H9 (cell line): ENCODE measurements around the gene ACSF3. TPM values are rescaled to one million over a fixed set of nuclear protein-coding genes. Genes with fewer than 3 reads are reported as not detected.

Source experiments
- DNase-seq: peaks from one replicate; pipeline ENCODE4 v3.0.0-alpha.2; 2017
- H2AFZ ChIP-seq: one replicate; pipeline ENCODE4 v1.6.1; 2013; ENCODE audit warnings: mild to moderate bottlenecking, low read length, control low read depth, moderate library complexity
- H2AK5ac ChIP-seq: 2 replicates; pipeline ENCODE4 v1.6.1; 2013; ENCODE audit warnings: low read length, control low read depth, mixed read lengths; ENCODE audit not compliant: insufficient read length
- H2BK120ac ChIP-seq: one replicate; pipeline ENCODE4 v1.6.1; 2013; ENCODE audit warnings: low read depth, mild to moderate bottlenecking, low read length, control low read depth, inconsistent platforms; ENCODE audit not compliant: poor library complexity, severe bottlenecking
- H2BK12ac ChIP-seq: 2 replicates; pipeline ENCODE4 v1.6.1; 2013; ENCODE audit warnings: low read length, control low read depth, mixed read lengths, low read depth; ENCODE audit not compliant: insufficient read length
- H2BK15ac ChIP-seq: 2 replicates; pipeline ENCODE4 v1.6.1; 2013; ENCODE audit warnings: low read depth, low read length, control low read depth
- H2BK20ac ChIP-seq: one replicate; pipeline ENCODE4 v1.6.1; 2013; ENCODE audit warnings: low read depth, mild to moderate bottlenecking, low read length, control low read depth, inconsistent platforms; ENCODE audit not compliant: poor library complexity, severe bottlenecking
- H2BK5ac ChIP-seq: 2 replicates; pipeline ENCODE4 v1.6.1; 2013; ENCODE audit warnings: low read length, control low read depth, mixed read lengths; ENCODE audit not compliant: insufficient read length
- H3K14ac ChIP-seq: 2 replicates; pipeline ENCODE4 v1.6.1; 2013; ENCODE audit warnings: low read length, control low read depth; ENCODE audit not compliant: insufficient read depth
- H3K18ac ChIP-seq: 2 replicates; pipeline ENCODE4 v1.6.1; 2013; ENCODE audit warnings: low read depth, mild to moderate bottlenecking, mixed read lengths, low read length, control low read depth; ENCODE audit not compliant: insufficient read length
- H3K23ac ChIP-seq: 2 replicates; pipeline ENCODE4 v1.6.1; 2013; ENCODE audit warnings: low read length, control low read depth, mixed read lengths, low read depth; ENCODE audit not compliant: insufficient read length
- H3K23me2 ChIP-seq: 2 replicates; pipeline ENCODE4 v1.6.1; 2013; ENCODE audit warnings: low read depth, mild to moderate bottlenecking, mixed read lengths, low read length, control low read depth; ENCODE audit not compliant: insufficient read length, poor library complexity, severe bottlenecking
- H3K27ac ChIP-seq: 2 replicates; pipeline ENCODE4 v1.5.1; 2013; ENCODE audit warnings: low read length, control low read depth, mixed read lengths, low read depth; ENCODE audit not compliant: insufficient read length
- H3K27me3 ChIP-seq: 2 replicates; pipeline ENCODE4 v1.6.1; 2013; ENCODE audit warnings: low read length, control low read depth, inconsistent platforms; ENCODE audit not compliant: insufficient read depth
- H3K4ac ChIP-seq: 2 replicates; pipeline ENCODE4 v1.6.1; 2013; ENCODE audit warnings: low read depth, mild to moderate bottlenecking, control low read depth, inconsistent platforms, low read length, moderate library complexity
- H3K4me1 ChIP-seq: 2 replicates; pipeline ENCODE4 v1.6.1; 2013; ENCODE audit warnings: low read length, control low read depth, inconsistent platforms; ENCODE audit not compliant: insufficient read depth
- H3K4me2 ChIP-seq: 2 replicates; pipeline ENCODE4 v1.6.1; 2013; ENCODE audit warnings: low read length, control low read depth, mixed read lengths; ENCODE audit not compliant: insufficient read length, insufficient read depth
- H3K56ac ChIP-seq: 2 replicates; pipeline ENCODE4 v1.6.1; 2013; ENCODE audit warnings: low read depth, mild to moderate bottlenecking, mixed read lengths, low read length, control low read depth; ENCODE audit not compliant: insufficient read length
- H3K79me1 ChIP-seq: 2 replicates; pipeline ENCODE4 v1.6.1; 2013; ENCODE audit warnings: low read depth, mild to moderate bottlenecking, moderate library complexity, low read length, control low read depth, inconsistent platforms; ENCODE audit not compliant: insufficient read depth, poor library complexity, severe bottlenecking
- H3K79me2 ChIP-seq: 2 replicates; pipeline ENCODE4 v1.6.1; 2013; ENCODE audit warnings: low read length, control low read depth, inconsistent platforms; ENCODE audit not compliant: insufficient read depth
- H3K9ac ChIP-seq: 2 replicates; pipeline ENCODE4 v1.6.1; 2013; ENCODE audit warnings: low read length, control low read depth, mixed read lengths; ENCODE audit not compliant: insufficient read length; ENCODE audit errors: extremely low read depth
- H3K9me3 ChIP-seq: one replicate; pipeline ENCODE4 v1.6.1; 2013; ENCODE audit warnings: low read depth, low read length, inconsistent platforms; ENCODE audit not compliant: control insufficient read depth
- H3T11ph ChIP-seq: one replicate; pipeline ENCODE4 v1.6.1; 2013; ENCODE audit warnings: mild to moderate bottlenecking, low read length, control low read depth, inconsistent platforms
- H4K20me1 ChIP-seq: one replicate; pipeline ENCODE4 v1.6.1; 2013; ENCODE audit not compliant: control insufficient read depth, insufficient read length, insufficient read depth
- H4K5ac ChIP-seq: 2 replicates; pipeline ENCODE4 v1.6.1; 2013; ENCODE audit warnings: low read depth, mild to moderate bottlenecking, mixed read lengths, low read length, control low read depth; ENCODE audit not compliant: insufficient read length
- H4K8ac ChIP-seq: replicated peaks from 2 replicates; pipeline ENCODE4 v1.6.1; 2013; ENCODE audit warnings: low read length, control low read depth, mixed read lengths, low read depth; ENCODE audit not compliant: insufficient read length
- H4K91ac ChIP-seq: 2 replicates; pipeline ENCODE4 v1.6.1; 2013; ENCODE audit warnings: low read depth, mild to moderate bottlenecking, moderate library complexity, mixed read lengths, low read length, control low read depth; ENCODE audit not compliant: insufficient read length
- H3K27ac Mint-ChIP-seq, 3 experiments: 2 replicates in 2 of 3; 3 replicates in 1 of 3; pipeline ENCODE4 v1.8.0; 2020 to 2021; ENCODE audit warnings: mixed read lengths in 3 of 3, mild to moderate bottlenecking in 1 of 3, moderate library complexity in 1 of 3
- H3K27me3 Mint-ChIP-seq: 2 replicates; pipeline ENCODE4 v1.8.0; 2021; ENCODE audit warnings: low read depth, mild to moderate bottlenecking, moderate library complexity, mixed read lengths
- H3K36me3 Mint-ChIP-seq, 3 experiments: 2 replicates in 2 of 3; 3 replicates in 1 of 3; pipeline ENCODE4 v1.8.0; 2020 to 2021; ENCODE audit warnings: low read depth in 3 of 3, mixed read lengths in 3 of 3; ENCODE audit not compliant: insufficient read depth in 1 of 3
- H3K4me1 Mint-ChIP-seq, 2 experiments: 2 replicates each; pipeline ENCODE4 v1.8.0; 2020; ENCODE audit warnings: mixed read lengths in 2 of 2
- H3K4me3 Mint-ChIP-seq, 2 experiments: 2 replicates in 1 of 2; 3 replicates in 1 of 2; pipeline ENCODE4 v1.8.0; 2020 to 2021; ENCODE audit warnings: mild to moderate bottlenecking in 2 of 2, mixed read lengths in 2 of 2, moderate library complexity in 1 of 2
- H3K9me3 Mint-ChIP-seq, 2 experiments: 2 replicates in 1 of 2; 3 replicates in 1 of 2; pipeline ENCODE4 v1.8.0; 2020; ENCODE audit warnings: mild to moderate bottlenecking in 2 of 2, mixed read lengths in 2 of 2, moderate library complexity in 1 of 2
- WGBS: extraction: QIAGEN DNeasy Blood & Tissue Kit; methylation state at CpG from one replicate; pipeline ENCODE4 v1.1.7; 2013; ENCODE audit warnings: missing lambda C conversion rate, low lambda C conversion rate, mixed read lengths; ENCODE audit not compliant: insufficient read length; ENCODE audit errors: extremely low coverage; 5-methylcytosine and 5-hydroxymethylcytosine counted together
- total RNA-seq: library from RNA; stranded (reverse); gene quantifications from 2 replicates; pipeline ENCODE4 v1.2.1, GENCODE V29; 2021
- TF ChIP-seq, protein P1 (sequence below): fragments of 200-600 bp; sonication (generic); conservative IDR thresholded peaks from 3 replicates; pipeline ENCODE4 v1.8.0; 2021; ENCODE audit warnings: antibody characterized with exemption, mild to moderate bottlenecking

The ACSF3 gene
- total RNA-seq, 1 experiment from 2014 or later, result 31.3 TPM

GRCh38 chr16:89120281-89120680 lies 26.6 kb downstream of the ACSF3 start:
- Histone ChIP-seq H3K23ac (no peak overlapping the region), H3K14ac (no peak overlapping the region), H4K91ac (no peak overlapping the region), H3K9me3 (no peaks in the 10 kb centered on the region), H4K20me1 (no peaks in the 10 kb centered on the region), H3K4me2 (no peak overlapping the region), H2BK15ac (no peak overlapping the region), H4K8ac (no peak overlapping the region), H3K79me2 (no peaks in the 10 kb centered on the region), H3K27me3 (no peaks in the 10 kb centered on the region), H2AK5ac (no peak overlapping the region), H2AFZ (no peak overlapping the region), H3K9ac (no peak overlapping the region), H2BK120ac (no peak overlapping the region), H3K23me2 (no peaks in the 10 kb centered on the region), H4K5ac (no peak overlapping the region), H3K4ac (no peak overlapping the region), H3K4me1 (no peaks in the 10 kb centered on the region; the same call in 1 of the 2 replicates), H3K79me1 (no peaks in the 10 kb centered on the region), H3K56ac (no peak overlapping the region), H3T11ph (no peak overlapping the region), H3K18ac (no peak overlapping the region), H2BK20ac (no peak overlapping the region), H2BK12ac (no peak overlapping the region), H2BK5ac (no peak overlapping the region), H3K27ac (no peak overlapping the region)
- no peak overlapping the region for H3K4me3 Mint-ChIP-seq
- H3K27me3 Mint-ChIP-seq, result no peaks in the 10 kb centered on the region
- DNase-seq, result no peak
- no CpG with 5 or more reads among the region's 14 CpGs for WGBS
- TF ChIP-seq, protein P1, sequence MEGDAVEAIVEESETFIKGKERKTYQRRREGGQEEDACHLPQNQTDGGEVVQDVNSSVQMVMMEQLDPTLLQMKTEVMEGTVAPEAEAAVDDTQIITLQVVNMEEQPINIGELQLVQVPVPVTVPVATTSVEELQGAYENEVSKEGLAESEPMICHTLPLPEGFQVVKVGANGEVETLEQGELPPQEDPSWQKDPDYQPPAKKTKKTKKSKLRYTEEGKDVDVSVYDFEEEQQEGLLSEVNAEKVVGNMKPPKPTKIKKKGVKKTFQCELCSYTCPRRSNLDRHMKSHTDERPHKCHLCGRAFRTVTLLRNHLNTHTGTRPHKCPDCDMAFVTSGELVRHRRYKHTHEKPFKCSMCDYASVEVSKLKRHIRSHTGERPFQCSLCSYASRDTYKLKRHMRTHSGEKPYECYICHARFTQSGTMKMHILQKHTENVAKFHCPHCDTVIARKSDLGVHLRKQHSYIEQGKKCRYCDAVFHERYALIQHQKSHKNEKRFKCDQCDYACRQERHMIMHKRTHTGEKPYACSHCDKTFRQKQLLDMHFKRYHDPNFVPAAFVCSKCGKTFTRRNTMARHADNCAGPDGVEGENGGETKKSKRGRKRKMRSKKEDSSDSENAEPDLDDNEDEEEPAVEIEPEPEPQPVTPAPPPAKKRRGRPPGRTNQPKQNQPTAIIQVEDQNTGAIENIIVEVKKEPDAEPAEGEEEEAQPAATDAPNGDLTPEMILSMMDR, result no peak
- peaks cover 7 to 11% of the 10 kb centered on the region in 2 experiments; a peak in 3 of 4 replicates for H3K4me1 Mint-ChIP-seq
- H3K9me3 Mint-ChIP-seq, result no peaks in the 10 kb centered on the region; a peak in 2 of 5 replicates
- peaks cover 25 to 69% (median 62%) of the 10 kb centered on the region in 3 experiments for H3K36me3 Mint-ChIP-seq
- H3K27ac Mint-ChIP-seq, result no peak overlapping the region
